Measurements from ENCODE around the gene FEM1A.
"Not testable (repeated sequence)": the region's sequence is repeated elsewhere in the genome, so short reads cannot be mapped to it uniquely, and the experiment has no call there.

The FEM1A gene

GRCh38 chr19:4811328-4812131, 20.0 kb downstream of the FEM1A start:
- peak; percentile 59 for DNase-seq (ENCODE audit: low spot score)

- no peak for DNase-seq (ENCODE audit: low spot score)
Measured at GRCh38 chr19:4814625-4815425, 23.3 kb downstream of the FEM1A start.

DNA sequence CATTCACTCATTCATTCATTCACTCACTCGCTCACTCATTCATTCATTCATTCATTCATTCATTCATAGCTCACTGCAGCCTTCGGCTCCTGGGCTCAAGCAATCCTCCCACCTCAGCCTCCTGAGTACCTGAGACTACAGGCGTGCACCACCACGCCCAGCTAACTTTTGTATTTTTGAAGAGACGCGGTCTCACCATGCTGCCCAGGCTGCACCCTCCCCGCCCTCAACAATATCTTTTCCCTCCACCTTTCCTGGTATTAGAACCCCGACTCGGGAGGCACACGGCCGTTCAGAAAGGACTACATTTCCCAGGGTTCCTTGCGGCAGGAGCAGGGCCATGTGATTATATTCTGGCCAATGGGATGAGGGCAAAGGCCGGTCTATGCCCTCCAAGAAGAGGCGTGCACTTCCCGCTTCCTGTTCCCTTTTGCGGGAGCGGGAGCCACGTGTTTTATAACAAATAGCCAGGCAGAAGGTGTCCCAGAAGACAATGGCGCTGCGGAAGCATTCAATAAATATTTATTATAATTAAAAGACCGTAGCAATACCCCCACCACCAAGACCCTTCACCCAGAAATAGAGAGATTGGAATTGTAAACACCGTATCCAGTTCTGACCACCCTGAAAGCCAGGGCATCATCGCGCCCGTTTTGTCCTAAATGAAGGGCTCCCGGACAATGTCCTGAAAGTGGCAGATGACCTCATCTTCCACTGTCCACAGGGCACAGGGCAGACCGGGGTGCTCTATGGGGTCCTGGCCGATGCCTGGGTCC, 24.1 kb downstream of the FEM1A start:
- peak; percentile 91 for DNase-seq (ENCODE audit: low spot score)

- no peak for DNase-seq (ENCODE audit: low spot score)
Measured at GRCh38 chr19:4816202-4816949, 24.8 kb downstream of the FEM1A start.

DNA sequence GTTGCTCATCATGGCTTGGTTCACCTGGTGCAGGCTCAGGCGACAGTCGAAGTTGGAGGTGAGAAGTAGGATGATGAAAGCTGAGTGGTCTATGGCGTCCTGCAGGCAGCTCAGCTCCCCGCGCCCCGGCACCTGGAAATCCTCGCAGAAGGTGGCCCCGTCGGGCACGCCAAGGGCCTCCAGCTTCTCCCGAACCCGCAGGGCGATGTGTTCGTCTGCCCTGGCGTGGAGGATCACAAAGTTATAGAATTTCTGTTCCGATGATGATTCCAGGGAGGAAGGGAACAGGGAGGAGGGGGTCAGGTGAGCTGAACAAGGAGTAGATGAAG, 25.4 kb downstream of the FEM1A start:
- no peak for DNase-seq (ENCODE audit: low spot score)

DNA sequence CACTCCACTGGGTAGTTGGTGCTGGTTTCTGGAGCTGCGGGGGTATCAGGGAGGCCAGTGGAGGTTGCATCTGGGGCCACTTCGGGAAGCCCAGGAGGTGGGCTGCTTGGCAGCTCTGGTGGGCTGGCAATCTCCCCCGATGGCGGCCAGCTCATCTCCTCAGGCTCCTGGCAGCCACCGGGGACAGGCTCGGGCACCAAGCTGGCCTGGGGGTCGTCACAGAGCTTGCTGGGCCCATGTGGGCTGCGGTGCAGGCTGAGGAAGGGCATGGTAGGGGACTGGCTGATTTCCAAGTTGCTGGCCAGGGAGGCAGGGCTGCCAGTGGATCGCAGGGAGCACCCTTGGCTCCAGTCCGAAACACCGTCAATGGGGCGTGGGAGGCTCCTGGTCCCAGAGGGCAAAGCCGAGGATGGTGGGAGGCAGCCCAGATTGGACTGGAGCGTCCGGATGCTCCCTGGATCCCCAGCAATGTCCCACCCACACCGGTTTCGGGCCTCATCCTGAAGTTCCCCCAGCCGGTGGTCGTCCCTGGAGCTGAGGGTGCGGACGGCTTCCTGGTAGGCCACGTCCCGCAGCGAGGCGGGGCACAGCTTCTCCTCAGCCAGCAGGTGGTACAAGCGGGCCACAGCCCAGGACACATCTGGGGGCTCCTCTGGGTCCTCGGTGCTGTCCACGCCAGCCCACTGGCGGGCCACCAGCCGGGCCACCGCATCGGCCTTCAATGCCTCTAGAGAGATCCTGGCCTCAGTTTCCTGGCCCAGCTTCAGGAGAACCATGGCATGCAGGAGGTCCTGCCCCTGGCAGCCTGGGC, 26.1 kb downstream of the FEM1A start:
- DNase-seq (ENCODE audit: low spot score) = no peak

- DNase-seq (ENCODE audit: low spot score) = no peak
Measured at GRCh38 chr19:4821265-4821664, 29.7 kb downstream of the FEM1A start.

- not testable (repeated sequence) for DNase-seq (ENCODE audit: low spot score)
Measured at GRCh38 chr19:4822354-4822753, 30.8 kb downstream of the FEM1A start.

DNA sequence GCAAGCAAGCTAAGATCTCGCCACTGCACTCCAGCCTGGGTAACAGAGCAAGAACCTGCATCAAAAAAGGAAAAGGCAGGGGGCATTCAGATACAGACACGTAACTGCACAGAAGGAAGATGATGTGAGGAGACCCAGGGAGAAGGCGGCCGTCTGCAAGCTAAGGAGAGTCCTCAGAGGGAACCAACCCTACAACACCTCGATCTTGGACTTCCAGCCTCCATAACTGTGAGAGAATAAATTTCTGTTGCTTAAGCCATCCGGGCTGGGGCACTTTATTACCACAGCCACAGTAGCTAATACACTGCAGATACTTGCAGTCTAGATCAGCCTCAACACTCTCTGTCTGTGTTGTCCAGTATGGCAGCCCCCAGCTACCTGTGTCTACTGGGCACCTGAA, 32.0 kb downstream of the FEM1A start:
- DNase-seq (ENCODE audit: low spot score) = no peak

- DNase-seq (ENCODE audit: low spot score) = peak; percentile 39
Measured at GRCh38 chr19:4829001-4829712, 37.6 kb downstream of the FEM1A start.

- no peak for DNase-seq (ENCODE audit: low spot score)
Measured at GRCh38 chr19:4830332-4830731, 38.8 kb downstream of the FEM1A start.

- DNase-seq (ENCODE audit: low spot score) = no peak
Measured at GRCh38 chr19:4830768-4831265, 39.3 kb downstream of the FEM1A start.

DNA sequence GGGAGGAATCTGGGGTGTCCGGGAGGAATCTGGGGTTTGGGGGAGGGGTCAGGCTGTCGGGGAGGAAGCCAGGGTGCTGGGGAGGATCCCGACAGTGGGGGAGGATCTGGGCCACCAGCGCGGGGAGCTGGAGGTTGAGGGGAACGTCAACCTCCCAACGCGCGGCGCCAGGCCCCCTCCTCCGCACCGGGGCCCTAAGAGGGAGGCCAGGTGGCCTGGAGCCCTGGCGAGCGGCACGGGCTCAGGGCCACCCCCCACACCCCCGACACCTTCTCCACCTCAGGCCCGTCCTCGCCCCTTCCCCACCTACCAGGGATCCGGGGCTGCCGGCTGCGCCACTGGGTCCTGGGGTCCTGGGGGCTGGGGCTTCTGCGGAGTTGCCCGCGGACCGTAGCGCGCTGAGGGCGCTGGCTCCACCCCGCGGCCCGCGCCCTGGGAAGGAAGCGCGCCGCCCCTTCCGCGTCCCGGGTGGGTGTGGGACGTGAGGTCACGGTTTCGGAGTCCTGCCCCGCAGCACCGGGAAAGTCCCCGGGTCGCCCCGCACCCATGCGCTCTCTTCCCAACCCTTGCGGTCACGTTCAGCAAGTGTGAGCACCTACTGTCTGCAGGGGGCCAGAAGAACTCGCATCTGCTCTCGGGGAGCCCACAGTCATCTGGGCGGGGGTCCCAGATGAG, 39.9 kb downstream of the FEM1A start, which contains the start of gene TICAM1:
TICAM1 (minus strand) TSS at position 409 of the 675 bp plus-strand sequence. CDS start 13,335 bp downstream, outside the sequence.
- peak; percentile 69 for DNase-seq (ENCODE audit: low spot score)

- DNase-seq (ENCODE audit: low spot score) = not testable (repeated sequence)
Measured at GRCh38 chr19:4831979-4832340, 40.4 kb downstream of the FEM1A start.

DNA sequence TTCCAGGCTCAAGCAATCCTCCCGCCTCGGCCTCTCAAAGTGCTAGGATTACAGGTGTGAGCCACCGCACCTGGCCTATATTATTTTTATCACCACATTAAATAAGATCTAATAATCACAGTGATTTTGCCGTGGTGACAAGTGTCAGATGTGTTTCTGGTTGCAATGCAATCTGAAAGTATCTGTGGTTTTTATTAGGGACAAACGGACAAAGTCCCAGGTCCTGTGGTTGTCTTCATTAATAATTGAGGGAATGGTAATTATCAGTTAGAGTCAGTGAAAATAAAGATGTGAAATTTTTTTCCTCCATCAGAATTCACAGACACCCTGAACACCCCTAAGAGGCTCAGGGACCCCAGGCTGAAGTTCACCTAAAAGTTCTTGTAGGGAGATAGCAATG, 41.2 kb downstream of the FEM1A start:
- DNase-seq (ENCODE audit: low spot score) = no peak

DNA sequence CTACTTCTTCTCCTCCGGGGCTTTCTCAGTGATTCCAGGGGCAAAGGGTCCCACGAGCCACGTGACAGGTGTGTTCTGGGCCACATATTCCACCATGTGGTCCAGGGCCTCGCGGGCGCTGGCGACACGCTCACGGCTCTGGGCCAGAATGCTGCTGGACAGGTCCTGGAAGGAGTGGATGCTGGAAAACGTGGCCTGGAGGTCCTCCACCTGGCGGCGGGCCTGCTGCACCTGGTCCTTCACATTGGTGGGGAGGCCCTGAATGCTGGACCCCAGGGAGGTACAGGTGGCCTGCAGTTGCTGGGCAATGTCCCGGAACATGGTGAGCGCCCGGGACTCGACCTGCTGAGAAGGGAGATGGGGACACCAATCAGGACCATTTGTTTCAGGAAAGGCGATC, 47.7 kb downstream of the FEM1A start:
- no peak for DNase-seq (ENCODE audit: low spot score)

DNA sequence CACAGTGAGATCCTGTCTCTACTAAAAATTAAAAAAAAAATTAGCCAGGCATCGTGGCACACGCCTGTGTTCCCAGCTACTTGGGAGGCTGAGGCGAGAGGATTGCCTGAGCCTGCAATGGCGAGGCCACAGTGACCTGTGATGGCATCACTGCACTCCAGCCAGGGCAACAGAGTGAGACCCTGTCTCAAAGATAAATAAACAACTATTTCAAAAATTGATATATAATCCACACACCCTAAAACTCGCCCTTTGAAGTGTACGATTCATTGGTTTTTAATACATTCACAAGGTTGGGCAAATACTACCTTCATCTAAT, 52.1 kb downstream of the FEM1A start:
- no peak for DNase-seq (ENCODE audit: low spot score)

- no peak for DNase-seq (ENCODE audit: low spot score)
Measured at GRCh38 chr19:4844348-4845179, 53.0 kb downstream of the FEM1A start.

GRCh38 chr19:4845975-4846374, 54.4 kb downstream of the FEM1A start:
- not testable (repeated sequence) for DNase-seq (ENCODE audit: low spot score)
